ENCODE measurements around the gene GPR31. TPM values are rescaled to one million over a fixed set of nuclear protein-coding genes. Genes with fewer than 3 reads are reported as not detected.

Gene GPR31
- total RNA-seq, 1 experiment from 2014 or later = not detected

DNA sequence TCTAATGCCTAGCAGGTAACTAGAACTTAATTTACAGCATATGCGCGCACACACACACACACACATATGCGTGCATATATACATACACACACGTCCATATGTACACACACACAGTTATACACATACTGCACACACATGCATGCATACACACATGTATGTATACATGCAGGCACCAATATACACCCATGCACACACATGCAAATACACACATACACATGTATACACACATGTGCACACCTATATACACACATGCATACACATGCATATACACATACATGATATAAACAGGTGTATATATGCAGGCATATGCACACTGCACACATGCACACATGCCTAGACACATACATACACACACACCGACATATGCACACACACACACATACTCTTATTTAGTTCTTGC, 33.0 kb downstream of the GPR31 start:
- no peak for DNase-seq
- H4K8ac ChIP-seq (replicated peaks; ENCODE audit: insufficient read length, low read depth, low read length) = no peak overlapping the region
- H3K23ac ChIP-seq (ENCODE audit: insufficient read length, low read depth, low read length) = no peak overlapping the region
- no peaks in the 10 kb centered on the region for H3K23me2 ChIP-seq (ENCODE audit: insufficient read length, low read depth, low read length, poor library complexity, severe bottlenecking)
- no peak overlapping the region for H3K56ac ChIP-seq (ENCODE audit: insufficient read length, low read depth, low read length)
- Mint-ChIP-seq H3K36me3 (ENCODE audit: insufficient read depth in 1 of 3, low read depth in 3 of 3) (peaks cover 0 to 9% (median 3%) of the 10 kb centered on the region in 3 experiments; a peak in 3 of 7 replicates), H3K27me3 (ENCODE audit: low read depth) (peaks cover 11% of the 10 kb centered on the region), H3K27ac (no peak overlapping the region), H3K9me3 (peaks cover 4 to 12% of the 10 kb centered on the region in 2 experiments; a peak in 3 of 5 replicates), H3K4me3 (no peak overlapping the region), H3K4me1 (peaks cover 6 to 17% of the 10 kb centered on the region in 2 experiments)
- no peaks in the 10 kb centered on the region for H3K79me2 ChIP-seq (ENCODE audit: insufficient read depth, low read length)
- no peak overlapping the region for H3K18ac ChIP-seq (ENCODE audit: insufficient read length, low read depth, low read length)
- no peak overlapping the region for H2BK20ac ChIP-seq (ENCODE audit: low read depth, low read length, poor library complexity, severe bottlenecking)
- no peaks in the 10 kb centered on the region for H4K20me1 ChIP-seq (ENCODE audit: control insufficient read depth, insufficient read depth, insufficient read length)
- H4K5ac ChIP-seq (ENCODE audit: insufficient read length, low read depth, low read length) = no peak overlapping the region
- no peak overlapping the region for H4K91ac ChIP-seq (ENCODE audit: insufficient read length, low read depth, low read length)
- no peaks in the 10 kb centered on the region for H3K4me1 ChIP-seq (ENCODE audit: insufficient read depth, low read length)
- no peak overlapping the region for H3K27ac ChIP-seq (ENCODE audit: insufficient read length, low read depth, low read length)
- no peak for TF ChIP-seq CTCF (conservative IDR thresholded peaks at IDR 0.05)
- no CpG with 5 or more reads among the region's 5 CpGs for WGBS (ENCODE audit: extremely low coverage, insufficient read length, low lambda C conversion rate)
- H3K9ac ChIP-seq (ENCODE audit: extremely low read depth, insufficient read length, low read length) = no peak overlapping the region
- no peaks in the 10 kb centered on the region for H3K9me3 ChIP-seq (ENCODE audit: control insufficient read depth, low read depth, low read length)
- H3K14ac ChIP-seq (ENCODE audit: insufficient read depth, low read length) = no peak overlapping the region
- no peak overlapping the region for H2AFZ ChIP-seq (ENCODE audit: low read length)
- H3K27me3 ChIP-seq (ENCODE audit: insufficient read depth, low read length) = no peaks in the 10 kb centered on the region
- no peaks in the 10 kb centered on the region for H3K79me1 ChIP-seq (ENCODE audit: insufficient read depth, low read depth, low read length, poor library complexity, severe bottlenecking)
- H3T11ph ChIP-seq (ENCODE audit: low read length) = no peak overlapping the region
- no peak overlapping the region for H2BK5ac ChIP-seq (ENCODE audit: insufficient read length, low read length)
- no peak overlapping the region for H2BK15ac ChIP-seq (ENCODE audit: low read depth, low read length)
- no peak overlapping the region for H2AK5ac ChIP-seq (ENCODE audit: insufficient read length, low read length)
- H3K4ac ChIP-seq (ENCODE audit: low read depth, low read length) = no peak overlapping the region
- no peak overlapping the region for H2BK120ac ChIP-seq (ENCODE audit: low read depth, low read length, poor library complexity, severe bottlenecking)
- H3K4me2 ChIP-seq (ENCODE audit: insufficient read depth, insufficient read length, low read length) = no peak overlapping the region
- H2BK12ac ChIP-seq (ENCODE audit: insufficient read length, low read depth, low read length) = no peak overlapping the region

All from H9 (cell line).